NK-92 treated with Interleukin-12 subunit alpha and Interleukin-12 subunit beta, amount 100 ng/mL, for 24 hours (cell line): ENCODE data around the gene GNB4.

Experiments
- DNase-seq: peaks from one replicate; lab custom pipeline; 2025; lab: John Stamatoyannopoulos, UW

GNB4 gene

DNA sequence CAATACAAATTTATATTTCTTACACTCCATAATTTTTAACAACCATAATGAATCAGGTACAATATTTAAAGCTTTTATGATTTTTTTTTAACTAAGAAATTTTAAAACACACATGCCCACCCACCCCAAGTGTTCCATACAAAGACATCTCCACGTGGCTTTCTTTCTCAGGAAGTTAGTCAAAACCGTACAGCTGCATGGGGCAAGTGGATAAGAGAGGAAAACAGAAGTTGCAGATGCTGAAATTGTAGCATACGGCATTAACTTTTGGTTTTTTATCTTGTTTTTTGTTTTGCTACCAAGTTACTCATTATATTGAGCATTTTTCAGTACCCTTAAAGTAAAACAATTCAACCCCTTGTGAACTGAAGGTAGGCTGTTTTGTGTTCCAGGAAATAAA is 14.8 kb downstream of the GNB4 start:
- DNase-seq = no peak

DNA sequence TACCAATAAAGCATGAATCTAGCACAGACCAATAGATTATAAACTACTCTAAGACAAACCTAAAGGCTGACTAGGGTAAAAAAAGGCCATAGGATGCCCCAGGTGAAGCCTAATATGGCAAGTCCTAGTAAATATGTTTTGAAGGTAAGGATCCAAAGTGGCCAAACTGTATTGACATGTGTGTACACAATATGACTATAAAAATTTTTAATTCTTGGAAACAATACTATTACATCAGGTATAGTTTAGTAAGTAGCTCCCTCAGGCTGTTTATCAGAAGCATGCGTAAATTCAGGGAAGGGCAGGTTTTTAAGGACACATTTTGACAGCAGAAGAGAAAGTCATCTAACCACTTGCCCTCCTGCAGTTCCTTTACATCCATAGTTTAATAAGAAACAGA is 18.8 kb downstream of the GNB4 start:
- no peak for DNase-seq

DNA sequence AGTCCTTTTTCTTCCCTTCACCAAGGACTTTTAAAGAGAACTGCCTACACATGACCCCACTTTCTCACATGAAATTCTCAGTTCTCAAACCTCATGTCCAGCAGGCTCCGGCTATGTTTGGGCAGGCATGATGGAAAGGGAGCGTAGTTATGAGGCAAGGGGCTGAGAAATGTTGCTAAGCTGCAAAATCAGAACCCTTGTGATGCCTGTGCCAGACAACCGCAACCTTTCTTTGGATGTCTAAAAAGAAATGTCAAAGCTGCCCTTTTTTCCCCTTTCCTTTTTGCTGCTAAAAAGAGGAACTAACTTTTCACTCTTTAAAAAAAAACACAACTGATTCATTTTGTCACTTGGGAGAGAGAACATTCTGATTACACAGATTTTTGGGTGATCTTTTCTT is 19.2 kb downstream of the GNB4 start:
- DNase-seq = no peak

DNA sequence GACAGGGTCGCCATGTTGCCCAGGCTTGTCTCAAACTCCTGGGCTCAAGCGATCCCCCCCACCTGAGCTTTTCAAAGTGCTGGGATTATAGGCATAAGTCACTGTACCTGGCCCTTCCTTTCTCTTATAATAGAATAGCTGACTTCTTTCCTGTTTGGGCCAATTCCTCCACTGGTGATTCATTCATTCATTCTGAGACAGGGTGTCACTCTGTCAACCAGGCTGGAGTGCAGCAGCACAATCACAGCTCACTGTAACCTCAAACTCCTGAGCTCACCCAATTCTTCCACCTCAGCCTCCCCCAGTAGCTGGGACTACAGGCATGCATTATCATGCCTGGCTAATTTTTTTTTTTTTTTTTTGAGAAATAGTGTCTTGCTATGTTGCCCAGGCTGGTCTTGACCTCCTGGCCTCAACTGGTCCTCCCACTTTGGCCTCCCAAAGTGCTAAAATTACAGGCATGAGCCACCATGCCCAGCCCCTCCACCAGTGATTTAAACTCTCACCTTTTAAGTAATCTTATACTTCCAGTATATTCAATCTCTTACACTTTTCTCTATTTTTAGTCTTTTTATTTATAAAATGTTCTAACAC is 20.9 kb downstream of the GNB4 start:
- DNase-seq = no peak

DNA sequence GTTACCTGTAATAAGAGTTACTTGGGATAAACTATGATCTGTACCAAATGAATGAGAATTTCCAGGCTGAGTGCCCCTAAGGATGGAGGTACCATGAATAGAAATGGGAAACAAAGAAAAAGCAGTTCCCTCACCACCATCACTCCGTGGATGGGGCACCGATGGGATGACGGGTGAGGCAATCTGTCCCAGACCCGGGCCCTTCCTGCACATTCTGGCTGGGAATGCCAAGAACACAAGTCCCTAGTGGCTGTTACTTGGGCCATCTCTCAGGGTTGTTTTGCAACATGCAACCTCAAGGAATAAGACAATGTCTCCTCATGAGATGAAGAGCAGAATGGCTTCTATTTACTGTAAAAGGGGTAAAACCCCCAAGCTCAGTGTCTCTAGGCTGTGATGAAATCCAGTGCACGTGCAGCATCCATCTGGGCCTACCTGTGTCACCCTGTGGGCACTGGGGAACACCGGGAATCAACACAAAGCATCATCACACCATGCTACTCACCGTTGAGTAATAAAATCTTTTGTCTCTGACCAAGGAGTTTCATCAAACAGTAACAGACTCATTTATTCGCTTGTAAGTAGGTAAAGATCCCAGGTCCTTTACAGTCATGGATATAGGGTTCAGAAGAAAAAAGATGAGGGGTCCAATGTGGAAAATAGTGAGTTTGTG is 22.3 kb downstream of the GNB4 start:
- DNase-seq = no peak

DNA sequence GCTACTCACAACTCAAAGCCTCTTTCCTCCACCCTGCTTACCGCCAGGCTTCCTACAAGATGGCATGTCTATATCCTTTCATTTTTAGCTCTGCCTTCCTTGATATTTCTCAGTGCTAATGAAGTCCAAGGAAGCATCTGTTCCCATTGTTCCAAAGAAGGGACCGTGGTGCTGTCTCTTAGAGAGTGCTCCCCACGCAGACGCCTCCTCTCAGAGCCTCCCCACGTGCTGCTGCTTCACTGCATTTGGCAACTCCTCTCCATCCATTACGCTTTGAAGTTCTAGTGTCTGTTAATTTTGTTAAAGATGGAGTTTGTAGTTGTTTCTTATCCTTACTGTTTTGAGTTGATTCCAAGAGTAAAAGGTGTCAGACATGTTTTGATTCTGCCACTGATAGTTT is 26.2 kb downstream of the GNB4 start:
- DNase-seq = no peak

DNA sequence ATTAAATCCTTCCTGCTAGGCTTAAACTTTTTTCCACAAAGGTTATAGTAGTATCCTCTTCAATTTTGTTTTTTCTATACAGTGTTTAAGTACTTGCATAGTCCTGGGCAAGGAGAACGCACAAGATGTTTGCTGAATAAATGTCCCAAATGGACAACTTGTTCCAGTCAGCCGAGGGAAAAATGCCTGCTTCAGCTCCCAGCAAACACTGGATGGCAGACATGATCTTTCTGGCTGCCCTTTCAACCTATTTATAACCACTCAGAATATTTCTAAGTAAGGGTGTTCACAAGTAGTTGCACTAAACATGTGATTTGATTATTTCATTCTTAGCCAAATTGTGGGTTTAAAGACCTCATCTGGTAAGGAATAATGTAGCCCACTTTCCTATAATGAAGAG is 29.8 kb downstream of the GNB4 start:
- DNase-seq = no peak

DNA sequence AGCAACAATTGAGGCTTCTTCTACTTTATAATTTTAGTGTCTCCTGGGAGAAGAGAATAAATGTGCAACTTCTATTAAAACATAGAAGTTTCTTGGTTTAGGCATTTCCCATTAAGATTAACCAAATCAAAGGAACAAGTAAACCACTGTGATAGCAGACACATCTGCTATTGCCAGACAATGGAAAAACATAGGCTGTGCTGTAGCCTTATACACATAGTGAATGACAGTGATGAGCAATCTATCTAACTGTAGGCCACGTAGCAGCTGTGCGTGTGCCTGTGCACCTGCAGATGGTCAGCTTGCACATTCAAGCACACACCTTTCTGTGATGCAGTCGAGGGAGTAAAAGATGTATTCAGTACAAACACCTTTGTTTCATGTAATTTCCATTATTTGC is 32.7 kb downstream of the GNB4 start:
- DNase-seq = no peak

DNA sequence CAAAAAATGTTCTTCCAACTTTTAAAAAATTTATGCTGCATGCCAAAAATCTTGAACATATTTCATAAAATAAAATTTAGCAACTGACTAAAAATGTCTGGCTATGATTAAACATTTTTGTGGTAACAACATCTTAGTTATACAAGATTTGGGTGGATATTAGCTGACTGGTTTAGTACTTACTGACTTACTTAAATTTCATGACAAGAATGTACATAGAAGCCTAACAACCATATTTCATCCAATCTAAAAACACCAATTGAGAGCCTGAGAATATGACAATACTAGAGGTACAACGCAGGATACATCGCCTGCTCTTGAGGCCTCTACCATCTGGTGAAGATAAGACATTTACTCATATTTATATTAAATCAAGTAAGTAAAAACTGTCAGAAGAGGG is 34.6 kb downstream of the GNB4 start:
- DNase-seq = no peak

DNA sequence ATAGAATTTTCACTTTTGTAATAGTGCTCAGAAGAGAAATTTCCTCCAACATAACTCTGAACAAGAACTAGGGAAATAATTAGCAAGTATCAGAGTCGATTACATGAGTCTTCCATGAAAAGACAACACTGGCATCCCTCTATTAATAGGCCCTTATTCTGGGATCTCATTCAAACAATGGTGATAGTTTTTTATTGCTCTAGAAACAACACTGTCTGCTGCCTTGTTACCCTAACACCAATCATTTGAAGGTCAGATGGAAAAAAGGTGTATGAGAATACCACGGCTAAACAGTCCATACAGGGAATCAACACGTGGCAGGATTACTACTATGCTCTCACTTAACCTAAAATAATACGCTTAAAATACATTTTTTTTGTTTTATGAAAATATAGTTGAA is 35.9 kb downstream of the GNB4 start:
- no peak for DNase-seq

DNA sequence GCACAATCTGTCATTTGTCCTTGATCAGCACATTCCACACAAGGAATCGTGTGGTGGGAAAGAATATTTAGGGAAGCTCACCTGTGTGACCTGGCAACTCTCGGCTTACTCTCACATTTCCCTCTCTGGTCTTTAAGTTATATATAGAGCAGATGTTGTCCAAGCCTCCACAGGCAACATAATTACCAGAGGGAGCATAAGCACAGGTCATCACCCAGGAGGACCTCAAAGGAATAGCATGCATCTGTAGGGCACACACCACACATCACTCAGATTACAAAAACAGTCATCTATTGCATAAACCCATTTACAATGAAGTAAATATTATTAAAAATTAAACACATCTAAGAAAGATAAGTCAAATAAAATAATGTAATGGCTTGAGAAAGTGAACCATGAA is 36.5 kb downstream of the GNB4 start:
- DNase-seq = no peak

DNA sequence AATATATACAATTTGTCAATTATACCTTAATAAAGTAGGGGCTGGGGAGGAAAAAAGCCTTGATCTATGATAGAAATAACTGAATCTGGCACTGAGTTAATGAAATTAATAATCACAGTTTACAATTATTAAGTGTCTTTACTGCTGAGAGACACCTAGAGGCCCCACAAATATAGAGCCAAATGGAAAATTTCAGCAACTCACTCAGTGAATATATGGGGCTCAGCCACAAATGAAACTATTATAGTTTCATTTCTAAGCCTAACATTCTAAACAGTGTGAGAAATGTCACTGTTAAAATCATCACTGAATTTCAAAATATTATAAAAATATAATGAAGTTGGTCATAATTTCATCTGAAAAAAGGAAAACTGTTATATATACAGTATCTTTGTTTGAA is 40.3 kb downstream of the GNB4 start:
- no peak for DNase-seq

DNA sequence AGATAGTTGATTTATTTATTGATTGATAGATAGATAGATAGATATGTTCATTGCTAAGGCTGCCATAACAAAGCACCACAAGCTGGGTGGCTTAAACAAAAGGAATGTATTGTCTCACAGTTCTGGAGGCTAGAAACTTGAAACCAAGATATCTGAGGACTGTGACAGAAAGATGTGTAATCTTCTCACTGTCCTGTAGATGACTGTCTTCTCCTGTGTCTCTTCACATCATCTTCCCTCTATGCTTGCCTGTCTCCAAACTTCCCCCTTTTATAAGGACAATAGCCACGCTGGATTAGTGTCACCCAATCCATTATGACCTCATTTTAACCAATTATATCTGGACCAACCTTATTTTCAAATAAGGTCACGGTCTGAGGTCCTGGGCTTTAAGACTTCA is 40.9 kb downstream of the GNB4 start:
- no peak for DNase-seq

DNA sequence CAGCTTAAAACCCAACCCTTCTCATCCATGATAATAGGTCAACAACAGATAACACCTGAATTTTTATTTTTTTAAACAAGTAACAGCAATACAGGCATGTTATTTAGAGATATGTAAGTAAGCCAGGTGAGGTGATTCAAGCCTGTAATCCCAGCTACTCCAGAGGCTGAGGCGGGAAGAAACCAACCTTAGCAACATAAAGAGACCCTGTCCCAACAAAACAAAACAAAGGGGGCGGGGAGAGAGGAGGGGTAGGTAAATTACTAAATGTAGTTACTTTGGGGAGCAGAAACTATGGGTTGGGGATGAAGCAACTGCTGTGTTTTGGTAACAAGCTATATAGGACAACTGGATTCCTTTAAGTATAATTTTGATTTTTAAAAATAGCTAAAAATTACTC is 47.0 kb downstream of the GNB4 start:
- no peak for DNase-seq

DNA sequence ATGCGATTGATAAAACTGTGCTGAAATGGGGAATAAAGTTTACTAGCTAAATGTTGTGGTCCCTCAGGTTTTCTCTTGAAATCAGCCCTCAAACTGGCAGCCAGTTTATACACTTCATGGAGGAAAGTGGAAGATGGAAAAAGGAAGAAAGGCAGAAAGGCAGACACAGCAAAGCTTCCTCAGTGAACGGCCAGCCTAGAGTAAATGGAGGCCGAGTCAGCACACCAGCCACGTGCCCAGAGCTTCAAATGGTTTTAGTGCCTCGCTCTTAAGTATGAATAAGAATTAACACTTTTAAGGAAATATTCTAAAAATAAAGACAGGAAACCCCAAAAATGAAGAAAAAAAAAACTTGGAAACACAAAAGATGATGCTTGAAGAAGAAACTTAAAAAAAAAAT is 48.3 kb downstream of the GNB4 start:
- DNase-seq = no peak

DNA sequence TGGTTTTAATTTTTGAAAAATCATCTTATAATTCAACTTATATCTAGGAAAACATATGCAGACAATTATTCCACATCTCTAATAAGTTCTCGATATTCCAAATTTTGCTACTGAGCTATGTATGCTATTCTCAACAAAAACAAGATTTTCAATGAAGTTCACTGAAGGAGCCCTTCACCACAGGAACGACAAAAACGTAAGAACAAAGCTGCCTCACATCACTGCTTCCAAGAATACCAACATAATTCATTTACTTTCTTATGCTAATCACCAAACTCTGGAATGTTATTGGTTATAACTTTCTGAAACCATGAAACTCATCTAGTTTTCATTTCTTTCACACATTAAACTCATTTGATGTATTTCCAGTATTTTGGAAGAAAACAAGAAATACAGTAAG is 49.7 kb downstream of the GNB4 start:
- no peak for DNase-seq

DNA sequence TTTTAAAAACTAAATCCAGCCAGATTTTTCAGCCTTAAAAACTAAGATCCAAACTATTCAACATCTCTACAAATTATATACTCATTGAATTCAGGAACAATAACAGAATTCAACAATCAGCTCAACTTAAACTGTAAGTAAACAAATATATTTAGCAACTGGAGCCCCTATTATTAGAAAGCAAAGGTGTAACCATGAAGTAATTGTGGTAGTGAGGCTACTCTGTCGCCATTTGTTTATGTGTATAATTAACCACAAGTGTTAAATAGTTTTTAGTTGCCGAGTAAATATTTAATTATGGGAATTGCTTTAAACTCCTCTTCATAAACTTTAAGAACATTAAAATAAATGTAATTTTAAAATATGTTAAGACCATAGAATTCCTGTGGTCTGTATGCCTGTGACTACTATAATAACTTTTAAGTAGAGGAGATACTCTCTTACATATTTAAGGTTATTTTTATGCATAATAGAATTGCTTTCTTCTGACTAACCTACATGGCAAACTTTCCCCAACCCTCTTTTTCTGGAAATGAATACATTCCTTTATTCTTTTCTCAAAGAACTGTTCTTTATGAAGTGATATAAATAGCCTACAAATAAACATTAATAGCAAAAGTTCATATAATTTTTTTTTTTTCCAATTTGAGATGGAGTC is 52.6 kb downstream of the GNB4 start:
- DNase-seq = no peak

DNA sequence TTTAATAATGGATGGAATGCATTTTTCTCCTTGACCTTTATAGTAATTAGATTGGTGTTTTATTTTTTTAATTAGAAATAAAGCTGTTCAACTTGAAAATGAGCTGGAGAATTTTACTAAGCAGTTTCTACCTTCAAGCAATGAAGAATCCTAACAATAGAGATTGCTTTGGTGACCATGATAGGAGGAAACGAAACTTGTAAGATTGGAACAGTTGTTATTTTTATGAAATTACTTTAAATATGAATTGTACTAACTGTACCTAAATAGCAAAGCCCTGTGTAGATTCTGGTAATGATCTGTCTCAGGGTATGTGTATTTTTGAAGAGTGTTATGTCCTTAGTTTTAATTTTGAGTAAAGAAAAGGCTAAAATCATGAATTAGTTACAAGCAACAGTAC is 59.4 kb downstream of the GNB4 start:
- no peak for DNase-seq

DNA sequence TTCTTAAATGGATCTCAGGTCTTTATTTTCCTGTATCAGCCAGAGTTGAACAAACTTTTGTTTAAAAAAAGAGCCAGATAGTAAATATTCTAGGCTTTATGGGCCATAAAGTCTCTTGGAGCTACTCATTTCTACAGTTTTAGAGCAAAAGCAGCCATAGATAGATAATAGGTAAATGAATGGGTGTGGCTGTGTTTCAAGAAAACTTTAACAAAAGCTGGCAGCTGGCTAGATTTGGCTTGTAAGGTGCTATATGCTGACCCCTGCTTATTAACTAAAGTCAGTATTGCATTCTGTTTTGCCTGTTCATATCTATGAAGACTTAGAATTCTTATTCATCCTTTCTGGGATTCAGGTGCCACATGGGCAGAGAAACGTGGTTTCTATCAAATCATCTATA is 74.8 kb downstream of the GNB4 start:
- DNase-seq = no peak

DNA sequence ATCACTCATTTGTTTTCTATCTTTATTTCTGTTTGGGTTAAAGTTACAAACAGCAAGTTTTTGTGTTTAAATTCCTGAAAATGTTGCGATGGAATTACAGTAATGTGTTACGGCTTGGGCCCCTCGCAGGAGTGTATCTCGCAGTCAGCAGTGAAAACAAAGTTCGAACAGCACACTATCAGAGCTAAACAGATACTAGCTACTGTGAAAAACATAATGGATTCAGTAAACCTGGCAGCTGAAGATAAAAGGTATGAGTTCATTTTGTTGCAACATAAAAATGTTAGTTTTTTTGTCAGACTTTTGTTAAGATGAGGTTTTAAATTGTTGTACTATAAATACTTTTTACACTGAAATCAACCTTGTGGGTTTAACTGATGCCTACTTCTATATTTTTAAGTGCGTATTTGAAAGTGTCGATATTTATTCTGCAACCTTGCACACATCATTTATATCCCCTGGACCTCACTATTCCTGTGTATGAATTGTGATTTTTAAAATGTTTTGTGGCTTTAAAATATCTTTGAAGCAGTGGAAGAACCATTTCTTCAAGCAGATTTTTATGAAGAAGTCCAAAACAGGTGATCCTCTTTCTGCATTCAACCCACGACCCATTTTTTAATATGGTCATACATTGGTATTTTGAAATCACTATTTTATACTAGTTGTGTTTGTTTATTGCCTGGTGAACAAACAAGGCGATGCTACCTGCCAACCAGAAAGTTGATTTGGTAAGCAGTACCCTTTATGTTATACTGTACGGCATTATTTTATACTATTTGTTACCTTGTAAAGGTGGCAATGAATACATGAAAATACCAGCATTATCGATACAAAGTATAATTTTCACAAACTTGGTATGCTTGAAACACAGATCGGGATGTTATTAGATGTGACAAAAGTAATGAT is 75.9 kb downstream of the GNB4 start:
- no peak for DNase-seq

DNA sequence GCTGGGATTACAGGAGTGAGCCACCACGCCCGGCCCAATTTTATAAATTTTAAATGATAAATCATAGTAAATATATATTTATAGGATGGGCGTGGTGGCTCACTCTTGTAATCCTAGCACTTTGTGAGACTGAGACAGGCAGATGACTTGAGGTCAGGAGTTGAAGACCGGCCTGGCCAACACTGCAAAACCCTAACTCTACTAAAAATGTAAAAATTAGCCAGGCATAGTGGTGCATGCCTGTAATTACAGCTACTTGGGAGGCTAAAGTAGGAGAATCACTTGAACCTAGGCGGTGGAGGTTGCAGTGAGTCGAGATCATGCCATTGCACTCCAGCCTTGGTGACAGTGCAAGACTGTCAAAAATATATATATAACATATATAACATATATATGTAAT is 77.3 kb downstream of the GNB4 start:
- no peak for DNase-seq

DNA sequence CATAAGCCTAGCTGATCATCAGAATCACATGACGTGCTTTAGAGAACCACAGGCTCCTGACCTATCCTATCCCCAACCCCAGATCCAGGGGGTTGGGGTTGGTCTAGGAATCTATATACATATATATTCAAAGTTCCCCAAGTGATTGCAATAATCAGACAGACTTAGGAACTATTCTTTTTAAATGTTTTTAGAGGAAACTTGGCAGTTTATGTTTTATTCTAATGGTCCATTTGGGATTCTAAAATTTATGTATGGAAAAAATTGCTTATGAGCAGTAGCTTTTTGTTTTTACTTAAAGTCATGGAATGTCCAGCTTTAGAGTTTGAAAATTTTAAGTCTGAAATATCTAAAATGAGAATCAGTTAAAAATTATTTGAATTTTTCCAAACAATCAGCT is 81.6 kb downstream of the GNB4 start:
- DNase-seq = no peak

DNA sequence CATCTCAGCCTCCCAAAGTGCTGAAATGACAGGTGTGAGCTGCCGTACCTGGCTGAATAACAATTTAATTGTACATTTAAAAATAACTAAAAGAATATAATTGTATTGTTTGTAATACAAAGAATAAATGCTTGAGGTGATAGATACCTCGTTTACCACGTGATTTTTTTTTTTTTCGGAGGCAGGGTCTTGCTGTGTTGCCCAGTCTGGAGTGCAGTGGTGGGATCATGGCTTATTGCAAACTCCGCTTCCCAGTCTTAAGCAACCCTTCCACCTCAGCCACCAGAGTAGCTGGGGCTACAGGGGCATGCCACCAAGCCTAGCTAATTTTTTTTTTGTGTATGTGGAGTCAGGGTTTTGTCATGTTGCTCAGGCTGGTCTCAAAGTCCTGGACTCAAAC is 87.9 kb downstream of the GNB4 start:
- DNase-seq = no peak
